Breast epithelium (tissue), 3 donors: Measurements from ENCODE around the gene MEIS2.

ENCODE experiments used
- POLR2A ChIP-seq: fragments of 450-650 bp; IDR thresholded peaks from one replicate; pipeline ENCODE4 v1.6.1; 2016; ENCODE audit warnings: antibody characterized with exemption, mild to moderate bottlenecking, moderate library complexity
- POLR2AphosphoS5 ChIP-seq, 3 donors: sonication (generic); formaldehyde crosslinking; IDR thresholded peaks; one replicate each; pipeline ENCODE4 v1.6.1; 2017; ENCODE audit warnings: antibody characterized with exemption in 3 of 3
- TF ChIP-seq, protein P1 (sequence below), 3 donors: fragments of 450-650 bp; IDR thresholded peaks; one replicate each; pipeline ENCODE4 v1.5.1; 2016 to 2017; ENCODE audit warnings: antibody characterized with exemption in 3 of 3, mild to moderate bottlenecking in 3 of 3, moderate library complexity in 3 of 3

DNA sequence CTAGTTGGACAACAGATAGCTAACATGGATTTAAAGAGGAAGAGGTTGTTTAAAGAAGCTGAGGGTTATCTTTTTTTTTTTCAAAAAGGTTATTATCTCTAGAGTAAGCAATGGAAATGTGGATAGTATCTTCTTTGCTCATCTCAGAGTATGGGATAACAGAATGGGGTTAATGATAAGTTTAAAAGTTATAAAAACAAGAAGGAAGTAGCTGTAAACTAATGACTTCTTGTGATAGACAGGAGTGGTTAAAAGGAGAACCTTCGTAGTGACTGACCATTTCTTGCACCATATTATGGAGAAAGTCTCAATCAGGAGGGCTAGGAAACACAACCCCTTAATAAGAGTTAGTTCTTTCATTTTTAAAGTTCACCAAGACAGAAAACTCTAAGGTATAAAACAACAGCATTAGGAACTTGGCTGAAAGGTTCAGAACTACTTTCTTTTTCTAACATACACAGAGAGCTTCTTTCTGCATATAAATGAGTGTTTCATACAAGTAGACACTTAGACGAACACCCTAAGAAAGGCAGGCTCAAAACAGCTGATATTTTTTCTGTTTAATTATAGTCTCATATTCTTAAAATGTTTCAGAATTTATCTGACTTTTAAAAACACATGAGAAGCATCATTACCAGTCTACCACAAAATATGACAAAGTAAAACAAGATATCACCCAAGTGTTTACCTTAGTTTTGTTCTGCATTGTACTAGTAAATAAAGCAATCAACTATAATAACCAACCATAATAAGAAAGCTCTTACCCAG, 140.0 kb downstream of the MEIS2 start:
- TF ChIP-seq, protein P1, sequence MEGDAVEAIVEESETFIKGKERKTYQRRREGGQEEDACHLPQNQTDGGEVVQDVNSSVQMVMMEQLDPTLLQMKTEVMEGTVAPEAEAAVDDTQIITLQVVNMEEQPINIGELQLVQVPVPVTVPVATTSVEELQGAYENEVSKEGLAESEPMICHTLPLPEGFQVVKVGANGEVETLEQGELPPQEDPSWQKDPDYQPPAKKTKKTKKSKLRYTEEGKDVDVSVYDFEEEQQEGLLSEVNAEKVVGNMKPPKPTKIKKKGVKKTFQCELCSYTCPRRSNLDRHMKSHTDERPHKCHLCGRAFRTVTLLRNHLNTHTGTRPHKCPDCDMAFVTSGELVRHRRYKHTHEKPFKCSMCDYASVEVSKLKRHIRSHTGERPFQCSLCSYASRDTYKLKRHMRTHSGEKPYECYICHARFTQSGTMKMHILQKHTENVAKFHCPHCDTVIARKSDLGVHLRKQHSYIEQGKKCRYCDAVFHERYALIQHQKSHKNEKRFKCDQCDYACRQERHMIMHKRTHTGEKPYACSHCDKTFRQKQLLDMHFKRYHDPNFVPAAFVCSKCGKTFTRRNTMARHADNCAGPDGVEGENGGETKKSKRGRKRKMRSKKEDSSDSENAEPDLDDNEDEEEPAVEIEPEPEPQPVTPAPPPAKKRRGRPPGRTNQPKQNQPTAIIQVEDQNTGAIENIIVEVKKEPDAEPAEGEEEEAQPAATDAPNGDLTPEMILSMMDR (IDR thresholded peaks at IDR 0.05): no peak
- no peak for TF ChIP-seq POLR2A
- no peak for TF ChIP-seq POLR2AphosphoS5 (IDR thresholded peaks at IDR 0.05)
